Spinal cord (tissue), 10 donors: ENCODE measurements around the gene PTGS1. TPM values are rescaled to one million over a fixed set of nuclear protein-coding genes. Genes with fewer than 3 reads are reported as not detected.

Experiments
- DNase-seq, 6 donors: peaks; one replicate each; pipeline versions ENCODE4 v3.0.0 to v3.0.0-alpha.2; 2013 to 2015; ENCODE audit warnings: low spot score in 6 of 6, low read depth in 4 of 6
- H3K27ac ChIP-seq: one replicate; pipeline ENCODE4 v1.5.1; 2013; ENCODE audit warnings: low read depth, low read length, control low read depth
- H3K27me3 ChIP-seq: one replicate; pipeline ENCODE4 v1.6.1; 2013; ENCODE audit warnings: low read length; ENCODE audit not compliant: control insufficient read depth, insufficient read depth
- H3K36me3 ChIP-seq: one replicate; pipeline ENCODE4 v1.6.1; 2013; ENCODE audit warnings: low read length; ENCODE audit not compliant: control insufficient read depth, insufficient read depth
- H3K4me1 ChIP-seq: one replicate; pipeline ENCODE4 v1.6.1; 2013; ENCODE audit warnings: low read length; ENCODE audit not compliant: control insufficient read depth, insufficient read depth
- H3K4me3 ChIP-seq: one replicate; pipeline ENCODE4 v1.5.1; 2013; ENCODE audit warnings: low read depth, low read length, control low read depth
- H3K9me3 ChIP-seq: one replicate; pipeline ENCODE4 v1.6.1; 2013; ENCODE audit warnings: low read length; ENCODE audit not compliant: control insufficient read depth, insufficient read depth
- WGBS: methylation state at CpG from one replicate; pipeline ENCODE4 v1.1.5; 2013; ENCODE audit warnings: missing lambda C conversion rate; ENCODE audit not compliant: insufficient coverage; 5-methylcytosine and 5-hydroxymethylcytosine counted together
- polyA plus RNA-seq, 2 donors: library from polyadenylated mRNA; unstranded; fragments of 120-200 nt; gene quantifications; one replicate each; pipeline ENCODE4 v1.2.1, GENCODE V29; 2013; ENCODE audit not compliant: insufficient read length in 2 of 2
- total RNA-seq, 2 donors: library from RNA; depleted of rRNA in 1 of 2; stranded (reverse); fragments of 120-200 nt in 1 of 2; fragments of >200 nt in 1 of 2; gene quantifications; one replicate each; pipeline versions ENCODE4 v1.2.3 to v1.2.4, GENCODE V29; 2013 to 2014
- donor health status: healthy.

Gene PTGS1
- total and polyA plus RNA-seq, 4 donors, result 3.0 to 5.6 (median 3.5) TPM

DNA sequence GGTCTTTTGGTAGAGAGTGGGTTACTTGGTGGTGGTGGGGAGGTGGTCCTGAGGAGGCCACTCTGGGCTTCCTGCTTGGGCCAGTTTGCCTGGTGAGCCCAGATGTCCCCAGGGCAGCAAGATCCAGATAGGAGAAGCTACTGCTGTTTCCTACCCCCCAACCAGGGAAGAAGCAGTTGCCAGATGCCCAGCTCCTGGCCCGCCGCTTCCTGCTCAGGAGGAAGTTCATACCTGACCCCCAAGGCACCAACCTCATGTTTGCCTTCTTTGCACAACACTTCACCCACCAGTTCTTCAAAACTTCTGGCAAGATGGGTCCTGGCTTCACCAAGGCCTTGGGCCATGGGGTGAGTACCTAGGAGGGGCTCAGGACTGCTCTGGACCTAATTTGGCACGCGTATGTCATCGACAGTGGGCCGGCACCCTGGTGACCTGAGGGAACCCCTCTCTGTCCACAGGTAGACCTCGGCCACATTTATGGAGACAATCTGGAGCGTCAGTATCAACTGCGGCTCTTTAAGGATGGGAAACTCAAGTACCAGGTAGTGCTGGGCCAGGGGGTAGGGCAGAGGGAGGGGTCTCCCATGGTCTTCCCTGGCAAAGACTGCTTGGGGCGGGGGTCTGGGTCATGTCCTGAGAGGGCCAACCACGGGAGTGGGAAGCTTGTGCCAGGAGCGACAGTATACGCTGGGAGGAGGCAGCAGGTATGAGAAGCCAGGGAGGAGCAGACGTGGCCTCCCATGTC is 10.6 kb downstream of the PTGS1 start:
- Histone ChIP-seq H3K27me3 (no peaks in the 10 kb centered on the region), H3K36me3 (no peaks in the 10 kb centered on the region), H3K4me1 (peaks cover 11% of the 10 kb centered on the region), H3K27ac (no peak overlapping the region), H3K4me3 (no peak overlapping the region), H3K9me3 (no peaks in the 10 kb centered on the region)
- WGBS, result 94% methylated on average over 13 of the region's 14 CpGs
- DNase-seq, result no peak

DNA sequence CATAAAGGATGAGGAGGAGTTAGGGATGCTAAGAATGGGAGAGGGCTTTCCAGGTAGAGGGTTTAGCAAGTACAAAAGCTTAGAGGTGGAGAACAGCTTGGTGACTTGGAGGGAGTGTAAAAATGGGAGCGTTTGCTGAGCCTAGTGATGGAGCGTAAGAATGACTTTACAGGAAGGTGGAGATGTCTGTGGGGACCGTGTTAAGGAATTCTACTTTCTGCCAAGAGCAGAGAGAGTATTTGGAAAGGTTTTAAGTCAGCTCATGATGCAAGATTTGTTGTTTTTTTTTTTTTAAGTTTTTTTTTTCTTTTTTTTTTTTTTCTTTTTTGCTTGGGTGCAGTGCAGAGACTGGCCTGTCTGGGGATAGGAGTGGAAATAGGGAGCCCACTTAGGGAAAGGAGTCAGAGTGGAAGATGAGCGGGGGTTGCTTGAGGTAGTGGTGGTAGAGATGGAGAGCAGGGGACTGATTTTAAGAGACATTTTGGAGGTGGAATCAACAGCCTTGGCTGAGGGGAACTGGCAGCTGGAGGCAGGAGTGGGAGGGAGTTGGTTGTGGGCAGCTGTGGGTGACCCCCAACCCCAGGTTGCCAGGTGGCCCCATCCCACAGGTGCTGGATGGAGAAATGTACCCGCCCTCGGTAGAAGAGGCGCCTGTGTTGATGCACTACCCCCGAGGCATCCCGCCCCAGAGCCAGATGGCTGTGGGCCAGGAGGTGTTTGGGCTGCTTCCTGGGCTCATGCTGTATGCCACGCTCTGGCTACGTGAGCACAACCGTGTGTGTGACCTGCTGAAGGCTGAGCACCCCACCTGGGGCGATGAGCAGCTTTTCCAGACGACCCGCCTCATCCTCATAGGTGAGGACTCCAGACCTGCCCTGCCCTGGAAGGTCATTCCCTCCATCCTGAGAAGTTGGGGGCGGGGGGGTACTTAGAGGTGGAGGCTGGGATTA is 12.4 kb downstream of the PTGS1 start:
- Histone ChIP-seq H3K27me3 (no peaks in the 10 kb centered on the region), H3K4me3 (no peak overlapping the region), H3K4me1 (peaks cover 3% of the 10 kb centered on the region), H3K36me3 (no peaks in the 10 kb centered on the region), H3K27ac (no peak overlapping the region), H3K9me3 (no peaks in the 10 kb centered on the region)
- 84% methylated on average over 16 of the region's 16 CpGs for WGBS
- no peak for DNase-seq

DNA sequence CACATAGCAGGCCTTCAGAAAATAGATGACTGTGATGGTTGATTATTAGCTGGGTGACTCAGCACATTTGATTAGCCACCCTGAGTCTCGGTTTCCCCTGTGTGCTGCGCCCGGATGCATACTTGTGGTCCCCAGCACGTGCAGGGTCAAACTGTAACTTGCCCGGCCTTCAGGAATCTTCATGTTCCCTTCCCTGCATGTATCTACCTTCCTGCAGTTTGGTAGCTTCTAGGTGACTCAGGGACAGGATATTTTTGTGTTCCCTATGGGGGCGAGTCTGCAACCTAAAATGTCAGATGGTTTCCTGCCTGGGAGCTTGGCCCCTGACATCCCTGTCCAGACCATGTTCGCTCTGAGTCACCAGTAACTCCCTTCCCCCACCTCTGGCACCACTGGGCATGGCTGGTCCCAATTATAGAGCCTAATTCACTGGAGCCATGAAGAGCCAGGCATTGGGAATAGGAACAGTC is 13.2 kb downstream of the PTGS1 start:
- no peaks in the 10 kb centered on the region for H3K27me3 ChIP-seq
- H3K4me3 ChIP-seq, result no peak overlapping the region
- no peak overlapping the region for H3K27ac ChIP-seq
- 93% methylated on average over 6 of the region's 7 CpGs for WGBS
- H3K4me1 ChIP-seq, result peaks cover 3% of the 10 kb centered on the region
- no peak for DNase-seq
- no peaks in the 10 kb centered on the region for H3K36me3 ChIP-seq
- H3K9me3 ChIP-seq, result no peaks in the 10 kb centered on the region

DNA sequence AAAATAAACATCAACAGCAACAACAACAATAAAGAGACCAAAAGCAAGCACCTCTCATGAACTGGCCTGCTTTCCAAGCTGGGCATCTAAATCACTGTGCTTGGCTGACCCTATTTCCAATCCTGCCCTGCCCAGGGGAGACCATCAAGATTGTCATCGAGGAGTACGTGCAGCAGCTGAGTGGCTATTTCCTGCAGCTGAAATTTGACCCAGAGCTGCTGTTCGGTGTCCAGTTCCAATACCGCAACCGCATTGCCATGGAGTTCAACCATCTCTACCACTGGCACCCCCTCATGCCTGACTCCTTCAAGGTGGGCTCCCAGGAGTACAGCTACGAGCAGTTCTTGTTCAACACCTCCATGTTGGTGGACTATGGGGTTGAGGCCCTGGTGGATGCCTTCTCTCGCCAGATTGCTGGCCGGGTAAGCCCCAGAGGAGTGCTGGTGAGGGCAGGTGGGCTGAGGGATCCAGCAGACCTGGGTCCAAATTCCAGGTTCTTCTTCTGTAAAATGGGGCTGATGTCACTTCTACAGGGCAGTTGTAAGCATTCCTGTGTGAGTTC is 15.6 kb downstream of the PTGS1 start:
- no peak for DNase-seq
- 94% methylated on average over 8 of the region's 8 CpGs for WGBS
- no peaks in the 10 kb centered on the region for H3K36me3 ChIP-seq

DNA sequence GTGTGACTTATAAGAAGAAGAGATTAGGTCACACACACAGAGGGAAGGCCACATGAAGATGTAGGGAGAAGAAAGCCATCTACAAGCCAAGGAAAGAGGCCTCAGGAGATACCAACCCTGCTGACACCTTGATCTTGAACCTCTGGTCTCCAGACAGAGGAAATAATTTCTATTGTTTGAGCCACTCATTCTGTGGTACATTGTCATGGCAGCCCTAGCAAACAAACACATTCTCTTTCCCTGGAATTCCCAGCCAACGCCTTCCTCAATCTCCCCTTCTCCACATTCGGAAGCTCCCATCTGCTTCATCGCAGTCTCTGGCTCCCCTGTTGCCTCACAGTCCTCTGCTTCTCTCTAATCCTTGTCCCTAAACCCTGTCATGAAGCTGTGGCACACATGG is 16.7 kb downstream of the PTGS1 start:
- Histone ChIP-seq H3K4me1 (peaks cover 3% of the 10 kb centered on the region), H3K27ac (no peak overlapping the region), H3K36me3 (no peaks in the 10 kb centered on the region), H3K9me3 (no peaks in the 10 kb centered on the region), H3K27me3 (no peaks in the 10 kb centered on the region), H3K4me3 (no peak overlapping the region)
- WGBS, result 80% methylated on average over 3 of the region's 3 CpGs
- no peak for DNase-seq

More for the DNA sequence above, 15.6 kb downstream of the PTGS1 start:
- Histone ChIP-seq H3K4me1 (peaks cover 3% of the 10 kb centered on the region), H3K4me3 (no peak overlapping the region), H3K9me3 (no peaks in the 10 kb centered on the region), H3K27me3 (no peaks in the 10 kb centered on the region), H3K27ac (no peak overlapping the region)

DNA sequence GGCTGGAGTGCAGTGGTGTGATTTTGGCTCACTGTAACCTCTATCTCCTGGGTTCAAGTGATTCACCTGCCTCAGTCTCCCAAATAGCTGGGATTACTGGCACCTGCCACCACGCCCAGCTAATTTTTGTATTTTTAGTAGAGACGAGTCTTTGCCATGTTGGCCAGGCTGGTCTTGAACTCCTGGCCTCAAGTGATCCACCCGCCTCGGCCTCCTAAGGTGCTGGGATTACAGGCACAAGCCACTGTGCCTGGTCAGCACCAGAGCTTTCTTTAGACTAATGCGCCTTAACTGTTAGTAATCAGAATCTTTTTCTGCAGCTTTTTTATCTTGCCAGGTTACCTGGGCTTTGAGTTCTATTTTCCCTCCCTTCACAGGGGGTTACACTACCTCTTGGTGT is 18.4 kb downstream of the PTGS1 start:
- H3K27me3 ChIP-seq, result no peaks in the 10 kb centered on the region
- 87% methylated on average over 5 of the region's 5 CpGs for WGBS
- H3K36me3 ChIP-seq, result no peaks in the 10 kb centered on the region

DNA sequence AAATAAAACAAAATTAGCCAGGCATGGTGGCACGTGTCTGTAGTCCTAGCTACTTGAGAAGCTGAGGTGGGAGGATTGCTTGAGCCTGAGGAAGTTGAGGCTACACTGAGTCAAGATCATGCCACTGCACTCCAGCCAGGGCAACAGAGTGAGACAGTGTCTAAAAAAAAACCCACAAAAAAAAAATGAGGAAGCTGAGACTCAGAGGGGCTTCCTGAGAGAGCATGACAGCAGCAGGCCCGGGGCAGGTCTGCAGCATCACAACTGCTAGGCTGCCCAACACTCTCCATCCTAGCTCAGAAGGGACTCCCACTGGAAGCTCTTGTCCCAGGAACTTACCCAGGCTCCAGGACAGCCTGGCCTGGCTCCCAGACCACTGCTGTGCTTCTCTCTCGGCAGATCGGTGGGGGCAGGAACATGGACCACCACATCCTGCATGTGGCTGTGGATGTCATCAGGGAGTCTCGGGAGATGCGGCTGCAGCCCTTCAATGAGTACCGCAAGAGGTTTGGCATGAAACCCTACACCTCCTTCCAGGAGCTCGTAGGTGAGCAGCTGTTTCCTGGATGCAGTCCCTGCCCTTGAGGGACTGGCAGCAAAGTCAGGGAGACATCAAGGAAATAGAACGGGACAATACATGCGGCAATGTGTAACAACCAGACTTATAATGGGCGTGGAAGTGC is 19.1 kb downstream of the PTGS1 start:
- H3K27ac ChIP-seq, result no peak overlapping the region
- DNase-seq, result no peak
- no peaks in the 10 kb centered on the region for H3K4me1 ChIP-seq
- H3K9me3 ChIP-seq, result no peaks in the 10 kb centered on the region
- H3K36me3 ChIP-seq, result no peaks in the 10 kb centered on the region
- 60% methylated on average over 9 of the region's 11 CpGs for WGBS
- no peaks in the 10 kb centered on the region for H3K27me3 ChIP-seq
- no peak overlapping the region for H3K4me3 ChIP-seq

More for the DNA sequence above, 18.4 kb downstream of the PTGS1 start:
- Histone ChIP-seq H3K27ac (no peak overlapping the region), H3K4me3 (no peak overlapping the region), H3K9me3 (no peaks in the 10 kb centered on the region), H3K4me1 (no peaks in the 10 kb centered on the region)
- no peak for DNase-seq

DNA sequence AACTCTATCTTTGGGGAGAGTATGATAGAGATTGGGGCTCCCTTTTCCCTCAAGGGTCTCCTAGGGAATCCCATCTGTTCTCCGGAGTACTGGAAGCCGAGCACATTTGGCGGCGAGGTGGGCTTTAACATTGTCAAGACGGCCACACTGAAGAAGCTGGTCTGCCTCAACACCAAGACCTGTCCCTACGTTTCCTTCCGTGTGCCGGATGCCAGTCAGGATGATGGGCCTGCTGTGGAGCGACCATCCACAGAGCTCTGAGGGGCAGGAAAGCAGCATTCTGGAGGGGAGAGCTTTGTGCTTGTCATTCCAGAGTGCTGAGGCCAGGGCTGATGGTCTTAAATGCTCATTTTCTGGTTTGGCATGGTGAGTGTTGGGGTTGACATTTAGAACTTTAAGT is 21.5 kb downstream of the PTGS1 start:
- H3K4me1 ChIP-seq, result no peaks in the 10 kb centered on the region
- no peaks in the 10 kb centered on the region for H3K36me3 ChIP-seq
- H3K27ac ChIP-seq, result no peak overlapping the region
- WGBS, result 90% methylated on average over 8 of the region's 9 CpGs
- no peak for DNase-seq
- H3K9me3 ChIP-seq, result no peaks in the 10 kb centered on the region
- no peaks in the 10 kb centered on the region for H3K27me3 ChIP-seq
- no peak overlapping the region for H3K4me3 ChIP-seq

DNA sequence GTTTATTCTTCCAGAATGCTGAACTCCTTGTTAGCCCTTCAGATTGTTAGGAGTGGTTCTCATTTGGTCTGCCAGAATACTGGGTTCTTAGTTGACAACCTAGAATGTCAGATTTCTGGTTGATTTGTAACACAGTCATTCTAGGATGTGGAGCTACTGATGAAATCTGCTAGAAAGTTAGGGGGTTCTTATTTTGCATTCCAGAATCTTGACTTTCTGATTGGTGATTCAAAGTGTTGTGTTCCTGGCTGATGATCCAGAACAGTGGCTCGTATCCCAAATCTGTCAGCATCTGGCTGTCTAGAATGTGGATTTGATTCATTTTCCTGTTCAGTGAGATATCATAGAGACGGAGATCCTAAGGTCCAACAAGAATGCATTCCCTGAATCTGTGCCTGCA is 21.9 kb downstream of the PTGS1 start:
- H3K9me3 ChIP-seq, result no peaks in the 10 kb centered on the region
- H3K27ac ChIP-seq, result no peak overlapping the region
- H3K27me3 ChIP-seq, result no peaks in the 10 kb centered on the region
- H3K36me3 ChIP-seq, result no peaks in the 10 kb centered on the region
- DNase-seq, result no peak
- no peaks in the 10 kb centered on the region for H3K4me1 ChIP-seq
- 90% methylated on average over 2 of the region's 2 CpGs for WGBS
- no peak overlapping the region for H3K4me3 ChIP-seq
